HCT116 (cell line): ENCODE data around the gene EFNB2. TPM values are rescaled to one million over a fixed set of nuclear protein-coding genes. Genes with fewer than 3 reads are reported as not detected.

ENCODE experiments used
- ATAC-seq: fragments of 200-7000 bp; cut with Tn5 transposase; 2 replicates; pipeline ENCODE4 v1.9.1; 2020; ENCODE audit warnings: mild to moderate bottlenecking, moderate library complexity
- BruUV-seq: library from RNA; stranded (reverse); fragments of 400-500 nt; replicated peaks from 2 replicates; lab custom pipeline; 2021; lab: Mats Ljungman, UMichigan
- CTCF ChIA-PET: fragments of 300-600 bp; sonication (Branson Sonifier 250); formaldehyde crosslinking; loops from one replicate; lab custom pipeline; 2021; ENCODE audit warnings: antibody characterized with exemption; lab: Charles Lee
- POLR2A ChIA-PET: fragments of 300-600, 350-600 bp; sonication (Branson Sonifier 250); formaldehyde crosslinking; loops from one replicate; lab custom pipeline; 2021; ENCODE audit warnings: antibody characterized with exemption; lab: Charles Lee
- RAD21 ChIA-PET, 2 experiments: fragments of 300-600 bp; sonication (Branson Sonifier 250); formaldehyde crosslinking; loops; one replicate each; lab custom pipeline; 2023; ENCODE audit warnings: low total read pairs in 2 of 2; ENCODE audit not compliant: uncharacterized antibody in 2 of 2, unreplicated experiment in 2 of 2, low non-redundant PET in 1 of 2; lab: Charles Lee
- DNase-seq: peaks from one replicate; pipeline ENCODE4 v3.0.0-alpha.2; 2010; ENCODE audit warnings: low read depth, low spot score
- H2AFZ ChIP-seq: fragments of 200-600 bp; shearing (Covaris generic), sonication (generic); 2 replicates; pipeline ENCODE4 v1.6.1; 2017; ENCODE audit warnings: low read depth, mixed run types, mixed read lengths, antibody characterized with exemption, low read length; ENCODE audit not compliant: poor library complexity, severe bottlenecking
- H3K27ac ChIP-seq: 2 replicates; pipeline ENCODE4 v1.5.1; 2012; ENCODE audit warnings: low read depth, low read length
- H3K27me3 ChIP-seq: fragments of 200-600 bp; sonication (generic); 2 replicates; pipeline ENCODE4 v1.6.1; 2016; ENCODE audit warnings: mixed run types, low read length, mixed read lengths; ENCODE audit not compliant: insufficient read depth
- H3K36me3 ChIP-seq, 2 experiments: fragments of 200-500 bp in 1 of 2; fragments of 200-600 bp in 1 of 2; sonication (Bioruptor generic) in 1 of 2; sonication (generic) in 1 of 2; 2 replicates each; pipeline versions ENCODE4 v1.5.1 to v1.6.1; 2014 to 2016; ENCODE audit warnings: low read length in 2 of 2, inconsistent platforms in 1 of 2, mixed read lengths in 1 of 2, mixed run types in 1 of 2; ENCODE audit not compliant: insufficient read depth in 2 of 2, control insufficient read depth in 1 of 2
- H3K4me1 ChIP-seq, 2 experiments: fragments of 200-600 bp in 1 of 2; sonication (generic) in 1 of 2; 2 replicates each; pipeline versions ENCODE4 v1.5.1 to v1.6.1; 2012 to 2017; ENCODE audit warnings: low read length in 2 of 2, inconsistent platforms in 1 of 2, mild to moderate bottlenecking in 1 of 2, mixed read lengths in 1 of 2, mixed run types in 1 of 2, moderate library complexity in 1 of 2; ENCODE audit not compliant: insufficient read depth in 2 of 2, control insufficient read depth in 1 of 2
- H3K4me2 ChIP-seq: fragments of 200-600 bp; sonication (generic); 2 replicates; pipeline ENCODE4 v1.6.1; 2017; ENCODE audit warnings: mixed run types, low read length, mixed read lengths
- H3K4me3 ChIP-seq, 2 experiments: fragments of 200-600 bp in 1 of 2; sonication (generic) in 1 of 2; replicated peaks in 1 of 2; 2 replicates each; pipeline ENCODE4 v1.5.1; 2011 to 2016; ENCODE audit warnings: low read length in 2 of 2, control low read depth in 1 of 2, low read depth in 1 of 2, mild to moderate bottlenecking in 1 of 2, mixed read lengths in 1 of 2, mixed run types in 1 of 2
- H3K79me2 ChIP-seq: fragments of 200-600 bp; sonication (generic); 2 replicates; pipeline ENCODE4 v1.6.1; 2017; ENCODE audit warnings: mild to moderate bottlenecking, mixed run types, low read length, moderate library complexity, mixed read lengths; ENCODE audit not compliant: insufficient read depth
- H3K9ac ChIP-seq: fragments of 200-600 bp; sonication (generic); 2 replicates; pipeline ENCODE4 v1.6.1; 2016; ENCODE audit warnings: low read length, mixed read lengths
- H3K9me2 ChIP-seq: fragments of 200-600 bp; sonication (generic), shearing (Covaris generic); 2 replicates; pipeline ENCODE4 v1.6.1; 2017; ENCODE audit warnings: mixed run types, mild to moderate bottlenecking, moderate library complexity; ENCODE audit not compliant: insufficient read depth
- H3K9me3 ChIP-seq, 2 experiments: fragments of 200-500 bp in 1 of 2; fragments of 200-600 bp in 1 of 2; sonication (Bioruptor generic) in 1 of 2; sonication (generic) in 1 of 2; 2 replicates each; pipeline ENCODE4 v1.6.1; 2014 to 2017; ENCODE audit warnings: low read length in 2 of 2, mixed read lengths in 2 of 2, inconsistent platforms in 1 of 2, low read depth in 1 of 2, mild to moderate bottlenecking in 1 of 2, mixed run types in 1 of 2, moderate library complexity in 1 of 2; ENCODE audit not compliant: control insufficient read depth in 1 of 2, insufficient read depth in 1 of 2
- H4K20me1 ChIP-seq: fragments of 200-600 bp; sonication (generic), shearing (Covaris generic); 2 replicates; pipeline ENCODE4 v1.6.1; 2017; ENCODE audit warnings: mixed run types, mild to moderate bottlenecking, moderate library complexity; ENCODE audit not compliant: insufficient read depth
- ATF3 ChIP-seq: IDR thresholded peaks from 2 replicates; pipeline ENCODE4 v1.6.1; 2012
- ELF1 ChIP-seq: IDR thresholded peaks from 2 replicates; pipeline ENCODE4 v1.6.1; 2012; ENCODE audit warnings: low read depth, borderline replicate concordance
- JUND ChIP-seq: IDR thresholded peaks from 2 replicates; pipeline ENCODE4 v1.6.1; 2012
- ZFX ChIP-seq: fragments of 450-650 bp; IDR thresholded peaks from 2 replicates; pipeline ENCODE4 v1.6.1; 2017
- ZNF274 ChIP-seq: fragments of 200-500 bp; sonication (Bioruptor generic); IDR thresholded peaks from 2 replicates; pipeline ENCODE4 v1.6.1; 2014; ENCODE audit warnings: mild to moderate bottlenecking, low read depth, low read length, inconsistent platforms
- intact Hi-C: fragments of 100-400 bp; cut with micrococcal nuclease; formaldehyde crosslinking; loops from 2 replicates; pipeline ENCODE4 v1.10.0; 2022
- total RNA-seq: library from RNA; stranded (reverse); gene quantifications from one replicate; pipeline ENCODE4 v1.2.1, GENCODE V29; 2021; ENCODE audit not compliant: unreplicated experiment
- TF ChIP-seq, protein P1 (sequence below): IDR thresholded peaks from 2 replicates; pipeline ENCODE4 v1.6.1; 2012

Gene EFNB2
- total RNA-seq, 1 experiment from 2014 or later: 30.9 TPM

DNA sequence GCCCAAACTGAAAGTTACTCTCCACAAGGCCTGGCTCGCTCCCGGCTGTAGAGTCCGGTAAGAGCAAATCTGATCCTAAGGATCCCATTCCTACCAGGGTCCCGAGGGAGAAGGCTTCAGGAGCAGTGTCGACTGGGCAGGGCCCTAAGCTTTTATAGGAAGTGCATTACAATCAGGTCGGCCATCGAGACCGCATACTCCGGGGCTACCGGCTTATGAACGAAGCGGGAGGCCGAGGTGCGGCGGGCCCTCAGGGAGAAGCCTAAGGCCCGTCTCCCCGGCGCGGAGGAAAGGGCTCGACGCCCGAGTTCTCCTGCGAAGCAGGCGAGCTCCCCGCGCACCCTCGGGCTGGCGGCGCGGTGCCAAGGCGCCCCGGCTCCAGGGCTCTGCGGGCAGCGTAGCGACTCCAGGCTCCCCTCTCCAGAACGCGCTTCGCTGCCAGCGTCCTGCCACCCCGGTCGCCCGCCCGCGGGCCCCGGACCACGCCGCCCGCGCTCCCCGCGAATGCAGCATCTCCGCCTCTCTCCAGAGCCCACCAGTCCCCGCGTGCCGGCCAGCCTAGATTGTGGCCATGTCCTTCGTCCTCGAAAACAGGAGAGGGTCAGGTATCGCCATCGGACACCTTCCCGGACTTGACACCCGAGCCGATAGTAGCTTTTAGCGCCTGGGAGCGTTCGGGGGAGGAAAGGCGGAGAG lies 1.4 kb downstream of the EFNB2 start:
- Histone ChIP-seq H3K9me3 (no peaks in the 10 kb centered on the region), H3K79me2 (peaks cover 57% of the 10 kb centered on the region), H2AFZ (no peak overlapping the region), H3K4me3 (peak overlapping the region; percentile 76 to 90), H3K27ac (peak overlapping the region; percentile 81), H3K9ac (peak overlapping the region; percentile 75), H3K4me1 (peaks cover 13 to 29% of the 10 kb centered on the region in 2 experiments), H3K27me3 (no peaks in the 10 kb centered on the region), H3K36me3 (peaks cover 0 to 3% of the 10 kb centered on the region in 2 experiments; a peak in 2 of 4 replicates), H3K4me2 (peak overlapping the region; percentile 81), H4K20me1 (peaks cover 18% of the 10 kb centered on the region; the same call in 1 of the 2 replicates), H3K9me2 (no peaks in the 10 kb centered on the region)
- BruUV-seq: no TSS peak
- ATAC-seq (no peak), DNase-seq (no peak)
- peak; percentile 69 for TF ChIP-seq ZFX
- no peak for TF ChIP-seq ELF1
- no peak for TF ChIP-seq ZNF274
- TF ChIP-seq JUND: no peak
- no peak for TF ChIP-seq ATF3
- TF ChIP-seq, protein P1, sequence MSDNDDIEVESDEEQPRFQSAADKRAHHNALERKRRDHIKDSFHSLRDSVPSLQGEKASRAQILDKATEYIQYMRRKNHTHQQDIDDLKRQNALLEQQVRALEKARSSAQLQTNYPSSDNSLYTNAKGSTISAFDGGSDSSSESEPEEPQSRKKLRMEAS: no peak
- intact Hi-C loops: loop anchor here (1.0 to 10.0 kb wide), 8 partner anchors 437 to 1329 kb away; no protein-coding TSS in a partner anchor
- CTCF ChIA-PET: no interaction called here
- POLR2A ChIA-PET: interaction anchor here (0.6 to 1.2 kb wide), 2 partner anchors 9 to 78 kb away, joined by 3 to 4 read pairs; no protein-coding TSS in a partner anchor
- RAD21 ChIA-PET: interaction anchor here (0.7 kb wide), 2 partner anchors 451 to 930 kb away, joined by 3 to 4 read pairs; no protein-coding TSS in a partner anchor
